Mammary epithelial cell (primary cell): ENCODE results near the gene FYB2.

ENCODE experiments used
- EZH2 ChIP-seq: IDR thresholded peaks from 2 replicates; pipeline ENCODE4 v1.6.1; 2012; ENCODE audit warnings: low read length, inconsistent platforms, borderline replicate concordance
- TF ChIP-seq, protein P1 (sequence below), 2 donors: IDR thresholded peaks in 1 of 2; conservative IDR thresholded peaks in 1 of 2; 2 replicates each; pipeline ENCODE4 v1.5.1; 2011 to 2012; ENCODE audit warnings: inconsistent platforms in 2 of 2, low read length in 2 of 2, mild to moderate bottlenecking in 2 of 2, control low read depth in 1 of 2, low read depth in 1 of 2; ENCODE audit not compliant: insufficient read depth in 1 of 2; ENCODE audit errors: extremely low read depth in 1 of 2

DNA sequence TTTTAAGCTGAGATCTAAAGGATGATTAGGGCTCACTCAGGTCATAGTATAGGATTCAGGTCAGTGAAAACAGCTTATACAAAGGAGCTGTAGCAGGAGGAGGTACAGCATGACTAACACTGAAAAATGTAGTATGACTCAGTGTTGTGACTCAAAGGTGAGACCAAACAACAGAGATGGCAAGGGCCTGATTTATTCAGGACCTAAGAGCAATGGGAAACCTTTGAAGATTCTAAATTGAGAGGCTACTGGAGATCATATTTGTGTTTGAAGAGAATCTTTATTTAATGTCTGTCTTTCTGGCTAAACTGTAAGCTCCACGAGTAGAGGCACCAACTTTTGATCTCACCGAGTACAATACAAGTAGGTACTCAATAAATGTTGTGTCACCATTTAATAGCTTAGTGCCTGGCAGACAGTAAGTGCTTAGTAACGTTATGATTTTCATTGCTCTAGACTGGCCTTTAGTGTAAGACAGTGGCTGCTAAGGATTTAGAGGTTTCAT, 130.6 kb downstream of the FYB2 start:
- TF ChIP-seq, protein P1, sequence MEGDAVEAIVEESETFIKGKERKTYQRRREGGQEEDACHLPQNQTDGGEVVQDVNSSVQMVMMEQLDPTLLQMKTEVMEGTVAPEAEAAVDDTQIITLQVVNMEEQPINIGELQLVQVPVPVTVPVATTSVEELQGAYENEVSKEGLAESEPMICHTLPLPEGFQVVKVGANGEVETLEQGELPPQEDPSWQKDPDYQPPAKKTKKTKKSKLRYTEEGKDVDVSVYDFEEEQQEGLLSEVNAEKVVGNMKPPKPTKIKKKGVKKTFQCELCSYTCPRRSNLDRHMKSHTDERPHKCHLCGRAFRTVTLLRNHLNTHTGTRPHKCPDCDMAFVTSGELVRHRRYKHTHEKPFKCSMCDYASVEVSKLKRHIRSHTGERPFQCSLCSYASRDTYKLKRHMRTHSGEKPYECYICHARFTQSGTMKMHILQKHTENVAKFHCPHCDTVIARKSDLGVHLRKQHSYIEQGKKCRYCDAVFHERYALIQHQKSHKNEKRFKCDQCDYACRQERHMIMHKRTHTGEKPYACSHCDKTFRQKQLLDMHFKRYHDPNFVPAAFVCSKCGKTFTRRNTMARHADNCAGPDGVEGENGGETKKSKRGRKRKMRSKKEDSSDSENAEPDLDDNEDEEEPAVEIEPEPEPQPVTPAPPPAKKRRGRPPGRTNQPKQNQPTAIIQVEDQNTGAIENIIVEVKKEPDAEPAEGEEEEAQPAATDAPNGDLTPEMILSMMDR (conservative IDR thresholded peaks at IDR 0.05 in 1 of 2, IDR thresholded peaks at IDR 0.05 in 1 of 2; ENCODE audit: extremely low read depth in 1 of 2, insufficient read depth in 1 of 2, low read depth in 1 of 2, low read length in 2 of 2): no peak
- no peak for TF ChIP-seq EZH2
